M059J (cell line): ENCODE data around the gene SRSF7. TPM values are rescaled to one million over a fixed set of nuclear protein-coding genes. Genes with fewer than 3 reads are reported as not detected.
"Not testable (repeated sequence)": the region's sequence is repeated elsewhere in the genome, so short reads cannot be mapped to it uniquely, and the experiment has no call there.

ENCODE experiments used
- DNase-seq: peaks from one replicate; pipeline ENCODE4 v3.0.0-alpha.2; 2012; ENCODE audit warnings: low read depth
- total RNA-seq: library from RNA; depleted of rRNA; stranded (reverse); fragments of >200 nt; shearing (Covaris generic); gene quantifications from 2 replicates; pipeline ENCODE4 v1.2.3, GENCODE V29; 2014

The SRSF7 gene
- total RNA-seq, 1 experiment from 2014 or later, result 243 TPM

- no peak for DNase-seq
These were observed 2.9 kb upstream of the SRSF7 start for GRCh38 chr2:38754049-38754448.

GRCh38 chr2:38751596-38752410 is 642 bp upstream of the SRSF7 start:
- DNase-seq, result no peak

- DNase-seq, result peak; percentile 25
These were observed 910 bp downstream of the SRSF7 start for GRCh38 chr2:38750011-38750890.

- DNase-seq, result no peak
These were observed 2.0 kb downstream of the SRSF7 start for GRCh38 chr2:38748943-38749804.

- no peak for DNase-seq
These were observed 2.8 kb downstream of the SRSF7 start for GRCh38 chr2:38748391-38748790.

- no peak for DNase-seq
These were observed 3.3 kb downstream of the SRSF7 start for GRCh38 chr2:38747819-38748218.

GRCh38 chr2:38747007-38747424 is 4.1 kb downstream of the SRSF7 start:
- no peak for DNase-seq

GRCh38 chr2:38745267-38745666 is 5.9 kb downstream of the SRSF7 start:
- no peak for DNase-seq

GRCh38 chr2:38744399-38744780 is 6.8 kb downstream of the SRSF7 start:
- no peak for DNase-seq

- DNase-seq, result no peak
These were observed 7.3 kb downstream of the SRSF7 start for GRCh38 chr2:38743672-38744398.

- DNase-seq, result no peak
These were observed 8.2 kb downstream of the SRSF7 start for GRCh38 chr2:38742797-38743559.

GRCh38 chr2:38740851-38741731 is 10.1 kb downstream of the SRSF7 start:
- peak; percentile 53 for DNase-seq

- no peak for DNase-seq
These were observed 11.6 kb downstream of the SRSF7 start for GRCh38 chr2:38739524-38739923.

- no peak for DNase-seq
These were observed 13.2 kb downstream of the SRSF7 start for GRCh38 chr2:38737925-38738324.

GRCh38 chr2:38737000-38737698 is 14.0 kb downstream of the SRSF7 start:
- DNase-seq, result not testable (repeated sequence)

GRCh38 chr2:38735999-38736320 is 15.2 kb downstream of the SRSF7 start:
- DNase-seq, result no peak

GRCh38 chr2:38734299-38735058 is 16.7 kb downstream of the SRSF7 start:
- DNase-seq, result no peak

GRCh38 chr2:38733300-38733971 is 17.7 kb downstream of the SRSF7 start:
- no peak for DNase-seq
